ENCODE data around the gene DHPS.

DNA sequence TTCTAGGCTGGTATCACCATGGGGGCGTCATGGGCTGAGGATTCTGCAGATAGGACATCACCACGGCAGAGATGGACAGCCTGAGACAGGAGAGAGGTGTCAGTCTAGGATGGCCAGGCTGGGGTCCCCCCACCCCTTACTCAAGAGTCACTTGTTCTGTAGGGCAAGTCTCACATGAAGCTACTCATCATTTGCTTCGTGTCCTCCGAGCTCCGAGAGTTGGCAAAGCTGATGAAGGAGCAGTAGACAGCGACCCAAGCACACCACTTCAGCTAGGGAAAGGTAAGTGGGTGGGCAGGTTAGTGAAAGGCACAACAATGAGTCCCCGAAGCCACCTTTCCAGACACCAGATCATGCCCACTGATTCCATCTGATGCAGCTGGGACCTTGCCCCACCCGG is 13.3 kb downstream of the DHPS start:
- no peak for TF ChIP-seq POLR2AphosphoS5 (IDR thresholded peaks at IDR 0.05)
- TF ChIP-seq CTCF (IDR thresholded peaks at IDR 0.05), result no peak
- TF ChIP-seq POLR2A (IDR thresholded peaks at IDR 0.05), result no peak

Measured in breast epithelium (tissue), 3 donors.